Measurements from ENCODE around the gene NUP188. TPM values are rescaled to one million over a fixed set of nuclear protein-coding genes. Genes with fewer than 3 reads are reported as not detected.
A peak's percentile ranks its signal among the peaks of the same experiment; 100 is the strongest.

Gene NUP188
- total RNA-seq, 1 experiment from 2014 or later = 47.3 TPM

DNA sequence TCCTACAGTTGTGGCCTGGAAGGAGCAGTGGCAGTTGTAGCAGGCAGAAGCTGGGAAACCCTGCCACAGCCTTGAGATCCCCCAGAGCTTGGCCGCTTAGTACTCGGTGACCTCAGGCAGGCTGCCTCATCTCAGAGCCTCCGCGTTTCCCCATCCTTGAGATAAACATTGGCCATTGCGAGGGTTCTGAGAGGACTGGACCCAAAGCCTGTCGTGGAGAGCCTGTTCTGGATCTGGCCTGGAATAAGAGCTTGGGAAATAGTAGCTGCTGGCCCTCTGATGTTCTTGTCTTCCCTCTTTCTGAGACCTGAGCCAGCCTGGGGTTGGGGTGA, 90.2 kb downstream of the NUP188 start:
- BruUV-seq (replicated peaks) = no TSS peak
- Mint-ChIP-seq H3K4me3 (ENCODE audit: unreplicated experiment) (peak overlapping the region; percentile 97), H3K9me3 (ENCODE audit: unreplicated experiment) (no peaks in the 10 kb centered on the region), H3K27ac (ENCODE audit: low read depth, unreplicated experiment) (no peak overlapping the region), H3K36me3 (ENCODE audit: insufficient read depth, unreplicated experiment) (peaks cover 33% of the 10 kb centered on the region), H3K4me1 (ENCODE audit: insufficient read depth, unreplicated experiment) (peaks cover 17% of the 10 kb centered on the region), H3K27me3 (ENCODE audit: insufficient read depth, unreplicated experiment) (no peaks in the 10 kb centered on the region)
- ChIA-PET POLR2A (interaction anchor here (0.6 to 1.0 kb wide), 3 partner anchors 9 to 1668 kb away, joined by 3 to 4 read pairs (median 3); partner anchors contain the start of genes DOLPP1 and SH3GLB2), CTCF (interaction anchor here (0.5 to 1.2 kb wide), 2 partner anchors 10 to 43 kb away, joined by 3 read pairs; partner anchors contain the start of genes DOLPP1 and SH3GLB2)
- TF ChIP-seq CTCF (IDR thresholded peaks at IDR 0.05; ENCODE audit: unreplicated experiment) = no peak
- DNase-seq (ENCODE audit: unreplicated experiment) = no peak
- intact Hi-C loops (cut with micrococcal nuclease) = no loop called here

DNA sequence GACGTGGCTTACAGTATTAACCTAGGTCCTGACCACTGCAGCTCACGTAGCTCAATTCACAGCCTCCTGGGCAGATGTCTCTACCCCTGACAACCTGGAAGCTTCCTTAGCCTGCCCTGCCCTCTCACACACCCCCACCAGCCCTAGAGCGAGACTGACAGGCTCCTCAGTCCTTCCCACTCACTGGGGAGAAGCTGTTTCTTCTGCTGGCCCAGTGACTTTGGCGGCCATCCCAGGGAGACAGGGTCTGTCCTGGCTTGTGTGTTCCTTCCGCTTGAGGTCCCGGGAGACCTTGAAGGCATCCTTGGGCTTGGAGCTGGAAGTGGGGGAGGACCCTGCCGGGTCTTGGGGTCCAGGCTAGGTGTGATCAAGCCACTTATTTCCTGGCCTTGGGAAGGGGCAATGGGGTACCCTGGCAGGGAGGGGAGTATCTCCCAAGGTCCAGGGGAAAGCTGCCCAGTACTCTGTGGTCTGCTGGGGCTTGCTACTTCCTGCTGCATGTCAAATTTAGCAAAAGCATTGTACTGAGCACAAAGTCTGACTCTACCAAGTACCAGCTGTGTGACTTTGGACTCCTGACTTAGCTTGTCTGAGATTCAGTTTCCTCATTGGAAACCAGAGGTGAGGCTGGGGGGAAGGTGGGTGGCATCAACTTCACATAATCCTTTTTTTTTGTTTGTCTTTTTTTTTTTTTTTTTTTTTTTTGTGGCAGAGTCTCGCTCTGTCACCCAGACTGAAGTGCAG, 90.8 kb downstream of the NUP188 start:
- ChIA-PET CTCF (interaction anchor here (0.5 to 1.2 kb wide), 3 partner anchors 10 to 43 kb away, joined by 3 read pairs; partner anchors contain the start of genes DOLPP1 and SH3GLB2), POLR2A (interaction anchor here (0.6 to 1.0 kb wide), 3 partner anchors 10 to 451 kb away, joined by 3 to 4 read pairs (median 3); partner anchors contain the start of genes DOLPP1 and SH3GLB2)
- no peak for TF ChIP-seq CTCF (IDR thresholded peaks at IDR 0.05; ENCODE audit: unreplicated experiment)
- no peak for DNase-seq (ENCODE audit: unreplicated experiment)
- H3K9me3 Mint-ChIP-seq (ENCODE audit: unreplicated experiment) = no peaks in the 10 kb centered on the region
- H3K27ac Mint-ChIP-seq (ENCODE audit: low read depth, unreplicated experiment) = no peak overlapping the region
- intact Hi-C loops (cut with micrococcal nuclease) = no loop called here
- H3K27me3 Mint-ChIP-seq (ENCODE audit: insufficient read depth, unreplicated experiment) = no peaks in the 10 kb centered on the region
- peaks cover 17% of the 10 kb centered on the region for H3K4me1 Mint-ChIP-seq (ENCODE audit: insufficient read depth, unreplicated experiment)
- peaks cover 38% of the 10 kb centered on the region for H3K36me3 Mint-ChIP-seq (ENCODE audit: insufficient read depth, unreplicated experiment)
- no TSS peak for BruUV-seq (replicated peaks)
- H3K4me3 Mint-ChIP-seq (ENCODE audit: unreplicated experiment) = peak overlapping the region; percentile 97

GRCh38 chr9:129040113-129040643, 92.7 kb downstream of the NUP188 start:
- no peak overlapping the region for H3K4me3 Mint-ChIP-seq (ENCODE audit: unreplicated experiment)
- CTCF ChIA-PET = no interaction called here

More at GRCh38 chr9:129040113-129040643, 92.7 kb downstream of the NUP188 start:
- Mint-ChIP-seq H3K36me3 (ENCODE audit: insufficient read depth, unreplicated experiment) (peaks cover 53% of the 10 kb centered on the region), H3K27ac (ENCODE audit: low read depth, unreplicated experiment) (no peak overlapping the region), H3K9me3 (ENCODE audit: unreplicated experiment) (no peaks in the 10 kb centered on the region), H3K27me3 (ENCODE audit: insufficient read depth, unreplicated experiment) (no peaks in the 10 kb centered on the region), H3K4me1 (ENCODE audit: insufficient read depth, unreplicated experiment) (peaks cover 17% of the 10 kb centered on the region)
- DNase-seq (ENCODE audit: unreplicated experiment) = no peak
- BruUV-seq (replicated peaks) = no TSS peak
- POLR2A ChIA-PET = interaction anchor here (0.5 kb wide), 1 partner anchor 12 kb away, joined by 3 read pairs; the partner anchor contains the start of gene SH3GLB2
- TF ChIP-seq CTCF (IDR thresholded peaks at IDR 0.05; ENCODE audit: unreplicated experiment) = no peak
- intact Hi-C loops (cut with micrococcal nuclease) = no loop called here

All from MCF 10A (cell line).